Cardiac fibroblast (primary cell): Measurements from ENCODE around the gene GNAZ.

Experiments used
- DNase-seq, 2 donors: peaks; one replicate each; pipeline versions ENCODE4 v3.0.0 to v3.0.0-alpha.2; 2010; ENCODE audit warnings: low read depth in 2 of 2
- H3K4me3 ChIP-seq, 2 donors: replicated peaks in 1 of 2; 1 replicate in 1 of 2; 2 replicates in 1 of 2; pipeline ENCODE4 v1.5.1; 2011; ENCODE audit warnings: low read depth in 2 of 2, low read length in 2 of 2, mild to moderate bottlenecking in 2 of 2, moderate library complexity in 1 of 2
- TF ChIP-seq, protein P1 (sequence below): IDR thresholded peaks from one replicate; pipeline ENCODE4 v1.5.1; 2011; ENCODE audit warnings: low read depth, mild to moderate bottlenecking, low read length, inconsistent platforms

Gene GNAZ

DNA sequence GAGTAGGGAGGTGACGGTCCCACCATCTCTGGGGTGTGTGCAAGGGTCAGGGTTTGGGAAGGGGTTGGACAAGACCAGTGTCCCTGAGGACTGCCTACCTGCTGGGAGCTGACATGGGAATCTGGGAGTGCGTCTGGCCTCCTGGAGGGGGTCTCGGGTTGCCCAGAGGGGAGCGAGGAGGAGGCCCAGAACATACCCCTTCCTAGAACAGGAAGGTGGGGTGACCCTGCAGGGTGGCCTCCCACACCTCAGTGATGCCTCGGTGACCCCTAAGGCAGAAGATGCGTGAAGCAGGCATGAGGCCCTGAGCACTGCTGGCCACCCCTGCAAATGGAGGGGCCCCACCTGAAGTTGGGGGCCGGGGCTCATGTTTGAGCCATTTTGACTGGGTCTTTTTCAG, 45.0 kb downstream of the GNAZ start:
- no peak overlapping the region for H3K4me3 ChIP-seq
- TF ChIP-seq, protein P1, sequence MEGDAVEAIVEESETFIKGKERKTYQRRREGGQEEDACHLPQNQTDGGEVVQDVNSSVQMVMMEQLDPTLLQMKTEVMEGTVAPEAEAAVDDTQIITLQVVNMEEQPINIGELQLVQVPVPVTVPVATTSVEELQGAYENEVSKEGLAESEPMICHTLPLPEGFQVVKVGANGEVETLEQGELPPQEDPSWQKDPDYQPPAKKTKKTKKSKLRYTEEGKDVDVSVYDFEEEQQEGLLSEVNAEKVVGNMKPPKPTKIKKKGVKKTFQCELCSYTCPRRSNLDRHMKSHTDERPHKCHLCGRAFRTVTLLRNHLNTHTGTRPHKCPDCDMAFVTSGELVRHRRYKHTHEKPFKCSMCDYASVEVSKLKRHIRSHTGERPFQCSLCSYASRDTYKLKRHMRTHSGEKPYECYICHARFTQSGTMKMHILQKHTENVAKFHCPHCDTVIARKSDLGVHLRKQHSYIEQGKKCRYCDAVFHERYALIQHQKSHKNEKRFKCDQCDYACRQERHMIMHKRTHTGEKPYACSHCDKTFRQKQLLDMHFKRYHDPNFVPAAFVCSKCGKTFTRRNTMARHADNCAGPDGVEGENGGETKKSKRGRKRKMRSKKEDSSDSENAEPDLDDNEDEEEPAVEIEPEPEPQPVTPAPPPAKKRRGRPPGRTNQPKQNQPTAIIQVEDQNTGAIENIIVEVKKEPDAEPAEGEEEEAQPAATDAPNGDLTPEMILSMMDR: no peak
- DNase-seq: no peak

GRCh38 chr22:23115825-23116494, 45.6 kb downstream of the GNAZ start:
- no peak for DNase-seq
- no peak overlapping the region for H3K4me3 ChIP-seq
- TF ChIP-seq, protein P1: no peak

DNA sequence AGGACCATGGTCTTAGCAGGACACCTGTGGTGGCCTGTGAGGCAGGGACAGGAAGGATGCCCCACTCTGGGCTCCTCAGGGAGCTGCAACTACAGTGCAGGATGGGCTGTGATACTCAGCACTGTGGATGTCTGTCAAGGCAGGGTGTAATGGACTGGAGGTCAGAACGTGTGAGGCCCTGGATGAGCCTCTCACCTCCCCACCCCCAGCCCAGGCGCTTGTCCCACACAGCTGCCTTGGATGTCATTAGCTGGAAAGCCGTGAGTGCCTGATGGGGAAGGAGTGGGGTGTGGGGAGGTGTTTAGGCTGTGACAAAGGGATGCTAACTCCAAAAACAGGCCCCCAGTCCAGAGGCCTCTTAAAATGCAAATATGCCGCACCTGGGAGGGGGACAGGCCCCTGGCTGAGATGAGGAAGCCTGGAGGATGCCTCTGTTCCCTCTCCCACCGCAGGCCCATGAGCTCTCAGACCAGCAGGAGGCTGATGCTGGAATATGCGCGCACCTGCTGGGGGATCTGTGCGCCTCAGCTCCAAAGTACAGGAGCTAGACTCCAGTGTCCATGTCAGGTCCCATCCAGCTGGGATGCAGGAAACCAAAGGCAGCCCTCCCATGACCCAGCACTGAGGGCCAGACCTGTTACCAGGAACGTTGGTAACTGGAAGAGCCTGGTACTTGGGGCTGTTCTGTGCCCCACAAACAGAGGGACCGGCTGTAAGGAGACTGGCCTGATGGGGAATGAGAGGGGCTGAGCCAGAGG, 46.4 kb downstream of the GNAZ start:
- TF ChIP-seq, protein P1: no peak
- DNase-seq: no peak

DNA sequence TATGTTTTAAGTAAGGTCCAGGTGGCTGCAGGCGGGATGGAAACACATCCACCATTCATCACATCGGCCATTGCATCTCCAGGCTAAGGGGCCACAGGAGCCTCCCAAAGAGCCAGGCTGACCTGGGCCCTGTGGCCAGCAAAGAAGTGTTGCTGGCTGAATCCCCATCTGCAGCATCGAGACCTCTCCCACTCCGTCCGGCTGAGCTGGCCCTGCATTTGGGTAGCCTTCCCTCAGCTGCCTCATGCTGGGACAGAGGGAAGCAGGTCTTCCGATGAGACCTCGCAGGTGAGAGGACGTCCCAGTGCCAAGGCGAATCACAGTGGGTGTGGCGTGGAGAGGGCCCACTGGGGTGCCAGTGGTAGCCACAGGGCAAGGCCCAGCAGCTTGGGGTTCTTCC, 47.0 kb downstream of the GNAZ start:
- no peak overlapping the region for H3K4me3 ChIP-seq
- TF ChIP-seq, protein P1: no peak
- no peak for DNase-seq

More for the DNA sequence above, 46.4 kb downstream of the GNAZ start:
- H3K4me3 ChIP-seq: no peak overlapping the region

GRCh38 chr22:23117891-23118646, 47.8 kb downstream of the GNAZ start:
- no peak overlapping the region for H3K4me3 ChIP-seq
- TF ChIP-seq, protein P1: no peak
- DNase-seq: no peak

DNA sequence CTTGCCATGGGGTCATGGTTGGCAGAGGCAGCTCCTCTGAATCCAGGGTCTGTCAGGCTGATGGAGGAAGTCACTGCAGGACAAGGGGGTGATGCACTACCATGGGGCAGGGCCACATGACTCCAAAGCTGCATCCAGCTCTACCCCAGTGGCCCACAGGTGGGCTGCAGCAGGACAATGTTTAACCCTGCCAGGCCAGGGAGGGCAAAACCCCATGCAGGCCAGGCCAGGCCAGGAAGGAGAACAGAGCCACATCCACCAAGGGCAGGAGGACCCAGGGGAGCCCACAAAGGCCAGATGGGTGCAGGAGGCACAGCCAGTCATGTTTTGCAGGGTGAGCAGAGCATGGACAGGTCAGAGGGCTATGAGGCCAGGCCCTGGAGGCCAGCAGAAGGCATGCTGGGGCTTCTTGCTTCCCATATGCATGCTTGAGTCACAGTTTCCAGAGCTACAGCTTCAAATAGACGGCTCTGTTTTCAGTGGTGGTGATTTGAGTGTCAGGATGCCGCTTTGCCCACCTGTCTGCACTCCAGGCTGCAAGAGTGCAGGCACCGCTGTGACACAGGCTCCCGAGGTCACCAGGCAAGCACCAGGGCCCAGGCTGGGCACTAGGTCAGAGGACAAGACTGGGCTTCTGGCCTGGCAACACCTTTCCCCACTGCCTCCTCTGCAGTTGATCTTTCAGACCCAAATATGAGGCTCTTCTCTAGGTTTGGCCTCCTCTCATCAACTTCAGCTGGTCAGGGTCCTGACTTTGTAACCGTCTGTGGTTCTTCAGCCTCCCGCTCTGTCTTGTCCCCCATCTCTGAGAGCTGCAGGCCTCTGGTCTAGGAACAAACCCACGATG, 48.6 kb downstream of the GNAZ start:
- TF ChIP-seq, protein P1: no peak
- no peak for DNase-seq
- H3K4me3 ChIP-seq: no peak overlapping the region
